Lung (tissue), 12 donors: Measurements from ENCODE around the gene HMCN2. TPM values are rescaled to one million over a fixed set of nuclear protein-coding genes. Genes with fewer than 3 reads are reported as not detected.

Source experiments
- ATAC-seq: fragments of 200-7000 bp; cut with Tn5 transposase; one replicate; pipeline ENCODE4 v1.9.1; 2020; ENCODE audit warnings: moderate number of reproducible peaks; ENCODE audit not compliant: insufficient read depth, low FRiP score
- DNase-seq, 3 donors: peaks; one replicate each; pipeline ENCODE4 v3.0.0-alpha.2; 2013 to 2017
- H3K27ac ChIP-seq, 2 donors: one replicate each; pipeline ENCODE4 v1.5.1; 2013; ENCODE audit warnings: mild to moderate bottlenecking in 2 of 2, moderate library complexity in 2 of 2, control low read depth in 1 of 2, inconsistent platforms in 1 of 2, low read depth in 1 of 2, low read length in 1 of 2
- H3K27me3 ChIP-seq, 3 donors: one replicate each; pipeline ENCODE4 v1.5.1; 2013; ENCODE audit warnings: low read length in 2 of 3; ENCODE audit not compliant: control insufficient read depth in 3 of 3, insufficient read depth in 3 of 3
- H3K36me3 ChIP-seq, 4 donors: one replicate each; pipeline ENCODE4 v1.5.1; 2013; ENCODE audit warnings: low read length in 4 of 4, mild to moderate bottlenecking in 1 of 4, moderate library complexity in 1 of 4; ENCODE audit not compliant: control insufficient read depth in 4 of 4, insufficient read depth in 4 of 4
- H3K4me1 ChIP-seq, 5 donors: one replicate each; pipeline ENCODE4 v1.5.1; 2013; ENCODE audit warnings: low read length in 5 of 5, mild to moderate bottlenecking in 2 of 5, moderate library complexity in 1 of 5; ENCODE audit not compliant: control insufficient read depth in 5 of 5, insufficient read depth in 5 of 5
- H3K4me3 ChIP-seq: one replicate; pipeline ENCODE4 v1.5.1; 2013; ENCODE audit warnings: mild to moderate bottlenecking, control low read depth, moderate library complexity
- H3K9ac ChIP-seq, 2 donors: one replicate each; pipeline ENCODE4 v1.5.1; 2013; ENCODE audit warnings: low read length in 2 of 2, control low read depth in 1 of 2; ENCODE audit not compliant: insufficient read depth in 1 of 2
- H3K9me3 ChIP-seq, 4 donors: one replicate each; pipeline ENCODE4 v1.5.1; 2013; ENCODE audit warnings: low read length in 3 of 4, mild to moderate bottlenecking in 1 of 4, moderate library complexity in 1 of 4; ENCODE audit not compliant: control insufficient read depth in 4 of 4, insufficient read depth in 3 of 4
- CTCF ChIP-seq: IDR thresholded peaks from 2 replicates; pipeline ENCODE4 v1.5.1; 2012; ENCODE audit warnings: mild to moderate bottlenecking; ENCODE audit errors: control extremely low read depth, extremely low read depth
- WGBS, 2 donors: extraction: QIAGEN DNeasy Blood & Tissue Kit; methylation state at CpG; one replicate each; pipeline ENCODE4 v1.1.7; 2013; 5-methylcytosine and 5-hydroxymethylcytosine counted together
- polyA plus RNA-seq, 2 donors: library from polyadenylated mRNA; stranded (reverse); fragments of 200-250 nt; gene quantifications; one replicate each; pipeline ENCODE4 v1.2.1, GENCODE V29; 2013
- total RNA-seq, 2 donors: library from RNA; depleted of rRNA in 1 of 2; stranded (reverse); fragments of >200 nt in 1 of 2; gene quantifications; one replicate each; pipeline ENCODE4 v1.2.1, GENCODE V29; 2014 to 2021
- donor health status: control.
- donor health status: control.
- donor health status: Bipolar disorder and iron deficiency.
- donor health status: healthy.
- donor health status: DM: yes; HTN: yes; CAD: no.

The HMCN2 gene
- total and polyA plus RNA-seq, 4 donors = 2.1 to 5.2 (median 3.7) TPM

- no peak overlapping the region for H3K4me3 ChIP-seq
- peaks cover 0 to 23% (median 6%) of the 10 kb centered on the region in 5 donors for H3K4me1 ChIP-seq
- no peak overlapping the region for H3K9ac ChIP-seq
- H3K27me3 ChIP-seq = no peaks in the 10 kb centered on the region
- peaks cover 0 to 7% (median 0%) of the 10 kb centered on the region in 4 donors for H3K9me3 ChIP-seq
- H3K27ac ChIP-seq = no peak overlapping the region
- TF ChIP-seq CTCF = no peak
- DNase-seq (no peak), ATAC-seq (no peak)
- no peaks in the 10 kb centered on the region for H3K36me3 ChIP-seq
- WGBS, 2 donors = 82 to 88% methylated on average over 21 of the region's 21 CpGs
Observed at GRCh38 chr9:130425741-130426466, 160.3 kb downstream of the HMCN2 start.

DNA sequence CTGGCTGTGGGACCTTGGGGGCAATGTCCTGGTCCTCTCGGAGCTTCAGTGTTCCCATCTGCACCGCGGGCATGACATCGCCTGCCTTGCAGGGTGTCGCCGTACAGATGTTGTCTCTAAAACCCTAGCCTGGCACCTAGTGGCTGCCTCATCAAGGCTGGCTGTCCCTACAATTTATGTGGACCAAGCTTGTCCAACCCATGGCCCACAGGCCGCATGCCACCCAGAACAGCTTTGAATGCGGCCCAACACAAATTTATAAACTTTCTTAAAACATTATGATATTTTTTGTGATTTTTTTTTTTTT lies 160.9 kb downstream of the HMCN2 start:
- no peaks in the 10 kb centered on the region for H3K36me3 ChIP-seq
- no peak overlapping the region for H3K9ac ChIP-seq
- ATAC-seq (no peak), DNase-seq (no peak)
- WGBS, 2 donors = 79 to 84% methylated on average over 8 of the region's 8 CpGs
- peaks cover 0 to 20% (median 6%) of the 10 kb centered on the region in 5 donors for H3K4me1 ChIP-seq
- H3K27ac ChIP-seq = no peak overlapping the region
- H3K4me3 ChIP-seq = no peak overlapping the region
- TF ChIP-seq CTCF = no peak
- peaks cover 0 to 9% (median 0%) of the 10 kb centered on the region in 4 donors for H3K9me3 ChIP-seq
- H3K27me3 ChIP-seq = no peaks in the 10 kb centered on the region

GRCh38 chr9:130426883-130427282 lies 161.3 kb downstream of the HMCN2 start:
- H3K4me3 ChIP-seq = no peak overlapping the region
- WGBS, 2 donors = 58 to 72% methylated on average over 10 of the region's 10 CpGs
- H3K27me3 ChIP-seq = peaks cover 0 to under 1% (median 0%) of the 10 kb centered on the region in 3 donors
- H3K9me3 ChIP-seq = peaks cover 0 to 9% (median 0%) of the 10 kb centered on the region in 4 donors
- H3K27ac ChIP-seq = no peak overlapping the region
- DNase-seq = no peak
- peaks cover 0 to 15% (median 2%) of the 10 kb centered on the region in 5 donors for H3K4me1 ChIP-seq
- no peak for ATAC-seq
- H3K9ac ChIP-seq = no peak overlapping the region
- no peak for TF ChIP-seq CTCF
- no peaks in the 10 kb centered on the region for H3K36me3 ChIP-seq

DNA sequence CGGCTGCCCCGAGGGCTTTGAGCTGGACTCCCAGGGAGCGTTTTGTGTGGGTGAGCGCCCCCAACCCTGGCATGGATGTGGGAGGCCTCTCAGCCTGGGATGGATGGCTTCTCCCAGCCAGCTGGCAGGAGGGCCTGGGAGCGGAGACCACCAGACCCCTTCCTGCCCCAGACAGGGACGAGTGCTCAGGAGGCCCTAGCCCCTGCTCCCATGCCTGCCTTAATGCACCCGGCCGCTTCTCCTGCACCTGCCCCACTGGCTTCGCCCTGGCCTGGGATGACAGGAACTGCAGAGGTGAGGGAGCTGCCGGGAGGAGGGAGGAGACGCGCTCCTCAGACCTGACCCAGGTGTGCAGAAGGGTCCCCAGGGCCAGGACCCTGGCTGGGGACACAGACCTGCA lies 161.8 kb downstream of the HMCN2 start:
- DNase-seq = no peak
- Histone ChIP-seq H3K9me3 (peaks cover 0 to 9% (median 0%) of the 10 kb centered on the region in 4 donors), H3K4me3 (no peak overlapping the region), H3K27me3 (peaks cover 0 to 5% (median 2%) of the 10 kb centered on the region in 3 donors), H3K9ac (no peak overlapping the region), H3K4me1 (peaks cover 0 to 12% (median 0%) of the 10 kb centered on the region in 5 donors), H3K36me3 (no peaks in the 10 kb centered on the region), H3K27ac (no peak overlapping the region)
- no peak for TF ChIP-seq CTCF
- 90 to 94% methylated on average over 10 to 12 of the region's 12 CpGs for WGBS, 2 donors
- ATAC-seq = no peak
